CD8-positive, alpha-beta memory T cell (primary cell): Measurements from ENCODE around the gene DHRS4. TPM values are rescaled to one million over a fixed set of nuclear protein-coding genes. Genes with fewer than 3 reads are reported as not detected.

Experiments used
- CTCF ChIA-PET: fragments of 350-600 bp; sonication (Branson Sonifier 250); formaldehyde crosslinking; loops from one replicate; lab custom pipeline; 2021; ENCODE audit warnings: antibody characterized with exemption; lab: Charles Lee
- POLR2A ChIA-PET: fragments of 350-600 bp; sonication (Branson Sonifier 250); formaldehyde crosslinking; loops from one replicate; lab custom pipeline; 2021; ENCODE audit warnings: antibody characterized with exemption; lab: Charles Lee
- DNase-seq, 5 donors: peaks; one replicate each; pipeline versions ENCODE4 v3.0.0 to v3.0.0-alpha.2; 2020 to 2022; ENCODE audit warnings: mixed read lengths in 1 of 5
- H3K27ac ChIP-seq: one replicate; pipeline ENCODE4 v1.7.0; 2013; ENCODE audit warnings: low read depth, mild to moderate bottlenecking, low read length, moderate library complexity
- H3K27me3 ChIP-seq: 2 replicates; pipeline ENCODE4 v1.7.0; 2013; ENCODE audit warnings: low read length, mild to moderate bottlenecking; ENCODE audit not compliant: insufficient read depth, poor library complexity, severe bottlenecking
- H3K36me3 ChIP-seq: 2 replicates; pipeline ENCODE4 v1.7.0; 2013; ENCODE audit warnings: mild to moderate bottlenecking, low read length, moderate library complexity; ENCODE audit not compliant: insufficient read depth
- H3K4me1 ChIP-seq: 2 replicates; pipeline ENCODE4 v1.7.0; 2013; ENCODE audit warnings: mild to moderate bottlenecking, low read length, moderate library complexity; ENCODE audit not compliant: insufficient read depth
- H3K4me3 ChIP-seq: 2 replicates; pipeline ENCODE4 v1.7.0; 2013; ENCODE audit warnings: mild to moderate bottlenecking, low read length
- H3K9me3 ChIP-seq: 2 replicates; pipeline ENCODE4 v1.7.0; 2013; ENCODE audit warnings: mild to moderate bottlenecking, low read length
- H3K27ac Mint-ChIP-seq, 8 donors: one replicate each; pipeline ENCODE4 v1.8.0; 2020 to 2021; ENCODE audit warnings: mixed read lengths in 8 of 8, mild to moderate bottlenecking in 6 of 8, inconsistent platforms in 3 of 8, moderate library complexity in 3 of 8
- H3K27me3 Mint-ChIP-seq, 2 donors: one replicate each; pipeline ENCODE4 v1.8.0; 2020 to 2021; ENCODE audit warnings: mixed read lengths in 2 of 2, mild to moderate bottlenecking in 1 of 2, moderate library complexity in 1 of 2
- H3K36me3 Mint-ChIP-seq, 3 donors: one replicate each; pipeline ENCODE4 v1.8.0; 2020 to 2021; ENCODE audit warnings: mixed read lengths in 3 of 3, inconsistent platforms in 1 of 3, mild to moderate bottlenecking in 1 of 3
- H3K4me1 Mint-ChIP-seq, 3 donors: one replicate each; pipeline ENCODE4 v1.8.0; 2020 to 2021; ENCODE audit warnings: mixed read lengths in 3 of 3, inconsistent platforms in 1 of 3, mild to moderate bottlenecking in 1 of 3
- H3K4me3 Mint-ChIP-seq, 7 donors: one replicate each; pipeline ENCODE4 v1.8.0; 2020 to 2021; ENCODE audit warnings: mixed read lengths in 7 of 7, mild to moderate bottlenecking in 6 of 7, moderate library complexity in 4 of 7, inconsistent platforms in 2 of 7
- H3K9me3 Mint-ChIP-seq, 5 donors: one replicate each; pipeline ENCODE4 v1.8.0; 2020 to 2022; ENCODE audit warnings: mixed read lengths in 5 of 5, mild to moderate bottlenecking in 3 of 5, moderate library complexity in 2 of 5, inconsistent platforms in 1 of 5
- polyA plus RNA-seq: library from polyadenylated mRNA; unstranded; fragments of 300-500 nt; fragmentation: Illumina TruSeq; gene quantifications from one replicate; pipeline ENCODE4 v1.2.3, GENCODE V29; 2021
- total RNA-seq, 2 experiments: library from RNA; stranded (reverse); gene quantifications; one replicate each; pipeline ENCODE4 v1.2.3, GENCODE V29; 2021

DHRS4 gene
- total RNA-seq (10 to 100 TPM; 24.0 to 25.2 TPM), polyA plus RNA-seq (42.0 TPM)

GRCh38 chr14:23953464-23954278, at the start of gene DHRS4:
Gene DHRS4 (plus strand): TSS chr14:23953770. CDS start chr14:23953789, 19 bp downstream.
- peak within 1 kb of the TSS; percentile 95 to 100 (median 96) for H3K4me3 Mint-ChIP-seq

GRCh38 chr14:23910101-23910875, 43.3 kb upstream of the DHRS4 start:
- H3K4me3 Mint-ChIP-seq: no peak overlapping the region
- Histone ChIP-seq H3K4me3 (no peak overlapping the region), H3K9me3 (no peaks in the 10 kb centered on the region), H3K27ac (no peak overlapping the region), H3K27me3 (no peaks in the 10 kb centered on the region), H3K4me1 (no peaks in the 10 kb centered on the region), H3K36me3 (no peaks in the 10 kb centered on the region)
- H3K27ac Mint-ChIP-seq: no peak overlapping the region
- POLR2A ChIA-PET: no interaction called here
- CTCF ChIA-PET: interaction anchor here (1.1 to 1.8 kb wide), 5 partner anchors 14 to 322 kb away, joined by 3 to 8 read pairs (median 6); no protein-coding TSS in a partner anchor
- no peak for DNase-seq
- no peaks in the 10 kb centered on the region for H3K36me3 Mint-ChIP-seq
- no peaks in the 10 kb centered on the region for H3K4me1 Mint-ChIP-seq
- no peaks in the 10 kb centered on the region for H3K9me3 Mint-ChIP-seq
- H3K27me3 Mint-ChIP-seq: peaks cover 11 to 54% of the 10 kb centered on the region in 2 donors

More at GRCh38 chr14:23953464-23954278, at the start of gene DHRS4:
- H3K36me3 ChIP-seq: no peaks in the 10 kb centered on the region
- ChIA-PET CTCF (interaction anchor here (1.1 to 2.4 kb wide), 5 partner anchors 20 to 364 kb away, joined by 3 to 13 read pairs (median 6); partner anchors contain the start of gene PSME1), POLR2A (interaction anchor here (1.0 kb wide), 1 partner anchor 162 kb away, joined by 3 read pairs; no protein-coding TSS in a partner anchor)
- H3K9me3 ChIP-seq: no peaks in the 10 kb centered on the region
- Mint-ChIP-seq H3K4me1 (peaks cover 15 to 35% (median 27%) of the 10 kb centered on the region in 3 donors), H3K36me3 (peaks cover 5 to 26% (median 13%) of the 10 kb centered on the region in 3 donors), H3K27ac (peak within 1 kb of the TSS; percentile 76 to 97 (median 94)), H3K9me3 (peaks cover 0 to 6% (median 0%) of the 10 kb centered on the region in 5 donors), H3K27me3 (no peaks in the 10 kb centered on the region)
- peak within 1 kb of the TSS; percentile 71 for H3K27ac ChIP-seq
- peak; percentile 69 to 88 (median 75) for DNase-seq
- peaks cover 16% of the 10 kb centered on the region for H3K4me1 ChIP-seq
- H3K27me3 ChIP-seq: no peaks in the 10 kb centered on the region
- peak within 1 kb of the TSS; percentile 87 for H3K4me3 ChIP-seq

DNA sequence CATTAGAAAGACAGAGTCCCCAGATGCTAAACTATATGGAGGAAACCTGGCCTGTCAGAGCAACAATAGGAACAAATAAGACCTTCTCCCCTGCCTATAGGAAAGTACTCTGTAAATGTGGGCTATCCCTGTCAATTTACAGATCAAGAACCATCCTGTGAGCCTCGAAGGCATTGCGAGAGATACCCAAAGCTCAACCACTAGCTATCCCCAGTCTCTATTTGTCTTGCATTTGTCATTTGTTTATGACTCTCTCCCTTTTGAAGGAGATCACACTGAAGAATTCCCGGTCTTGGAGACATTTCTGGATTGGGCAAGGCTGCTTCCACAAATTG, 42.7 kb upstream of the DHRS4 start:
- Mint-ChIP-seq H3K27ac (no peak overlapping the region), H3K27me3 (peaks cover 11 to 53% of the 10 kb centered on the region in 2 donors), H3K36me3 (no peaks in the 10 kb centered on the region), H3K4me3 (no peak overlapping the region), H3K4me1 (no peaks in the 10 kb centered on the region), H3K9me3 (no peaks in the 10 kb centered on the region)
- Histone ChIP-seq H3K36me3 (no peaks in the 10 kb centered on the region), H3K4me3 (no peak overlapping the region), H3K4me1 (no peaks in the 10 kb centered on the region), H3K27ac (no peak overlapping the region), H3K9me3 (no peaks in the 10 kb centered on the region), H3K27me3 (no peaks in the 10 kb centered on the region)
- no peak for DNase-seq
- POLR2A ChIA-PET: no interaction called here
- CTCF ChIA-PET: interaction anchor here (0.9 to 1.8 kb wide), 6 partner anchors 13 to 322 kb away, joined by 3 to 8 read pairs (median 5); no protein-coding TSS in a partner anchor

GRCh38 chr14:23915559-23915958, 38.0 kb upstream of the DHRS4 start:
- Histone ChIP-seq H3K36me3 (no peaks in the 10 kb centered on the region), H3K4me1 (no peaks in the 10 kb centered on the region), H3K27me3 (no peaks in the 10 kb centered on the region), H3K9me3 (no peaks in the 10 kb centered on the region), H3K27ac (no peak overlapping the region), H3K4me3 (no peak overlapping the region)
- DNase-seq: no peak
- ChIA-PET CTCF (no interaction called here), POLR2A (no interaction called here)
- peaks cover 0 to 9% (median 7%) of the 10 kb centered on the region in 5 donors for H3K9me3 Mint-ChIP-seq
- no peaks in the 10 kb centered on the region for H3K4me1 Mint-ChIP-seq
- peaks cover 0 to 7% (median 0%) of the 10 kb centered on the region in 3 donors for H3K36me3 Mint-ChIP-seq
- peaks cover 11 to 41% of the 10 kb centered on the region in 2 donors for H3K27me3 Mint-ChIP-seq
- H3K27ac Mint-ChIP-seq: no peak overlapping the region
- H3K4me3 Mint-ChIP-seq: no peak overlapping the region

- Mint-ChIP-seq H3K27ac (no peak overlapping the region), H3K9me3 (peaks cover 0 to 9% (median 7%) of the 10 kb centered on the region in 5 donors), H3K36me3 (peaks cover 0 to 7% (median 0%) of the 10 kb centered on the region in 3 donors), H3K4me1 (no peaks in the 10 kb centered on the region), H3K27me3 (peaks cover 11 to 38% of the 10 kb centered on the region in 2 donors), H3K4me3 (no peak overlapping the region)
- no peak for DNase-seq
- CTCF ChIA-PET: no interaction called here
- Histone ChIP-seq H3K36me3 (no peaks in the 10 kb centered on the region), H3K27ac (no peak overlapping the region), H3K9me3 (no peaks in the 10 kb centered on the region), H3K4me3 (no peak overlapping the region), H3K27me3 (no peaks in the 10 kb centered on the region), H3K4me1 (no peaks in the 10 kb centered on the region)
- POLR2A ChIA-PET: no interaction called here
Measured at GRCh38 chr14:23916004-23916403, 37.6 kb upstream of the DHRS4 start.

- Mint-ChIP-seq H3K9me3 (peaks cover 0 to 9% (median 7%) of the 10 kb centered on the region in 5 donors), H3K4me3 (no peak overlapping the region), H3K4me1 (no peaks in the 10 kb centered on the region), H3K36me3 (peaks cover 0 to 7% (median 0%) of the 10 kb centered on the region in 3 donors), H3K27ac (no peak overlapping the region), H3K27me3 (peaks cover 11 to 35% of the 10 kb centered on the region in 2 donors)
- Histone ChIP-seq H3K4me1 (no peaks in the 10 kb centered on the region), H3K27ac (no peak overlapping the region), H3K9me3 (no peaks in the 10 kb centered on the region), H3K27me3 (no peaks in the 10 kb centered on the region), H3K36me3 (no peaks in the 10 kb centered on the region), H3K4me3 (no peak overlapping the region)
- ChIA-PET CTCF (no interaction called here), POLR2A (no interaction called here)
- DNase-seq: no peak
Measured at GRCh38 chr14:23916446-23916845, 37.1 kb upstream of the DHRS4 start.

- CTCF ChIA-PET: interaction anchor here (1.5 kb wide), 1 partner anchor 291 kb away, joined by 6 read pairs; no protein-coding TSS in a partner anchor
- no peaks in the 10 kb centered on the region for H3K4me1 Mint-ChIP-seq
Measured at GRCh38 chr14:23922545-23922944, 31.0 kb upstream of the DHRS4 start.

More at GRCh38 chr14:23922545-23922944, 31.0 kb upstream of the DHRS4 start:
- Mint-ChIP-seq H3K9me3 (peaks cover 0 to 9% (median 4%) of the 10 kb centered on the region in 5 donors), H3K36me3 (no peaks in the 10 kb centered on the region), H3K27ac (no peak overlapping the region), H3K27me3 (peaks cover 5 to 11% of the 10 kb centered on the region in 2 donors), H3K4me3 (no peak overlapping the region)
- Histone ChIP-seq H3K36me3 (no peaks in the 10 kb centered on the region), H3K4me1 (no peaks in the 10 kb centered on the region), H3K9me3 (no peaks in the 10 kb centered on the region), H3K27ac (no peak overlapping the region), H3K4me3 (no peak overlapping the region), H3K27me3 (no peaks in the 10 kb centered on the region)
- DNase-seq: no peak
- POLR2A ChIA-PET: no interaction called here
